AG04449 (cell line): ENCODE data around the gene PLEKHA8.

ENCODE experiments used
- CTCF ChIA-PET: fragments of 350-600 bp; formaldehyde crosslinking; extraction: SDS; loops from one replicate; lab custom pipeline; 2021; ENCODE audit warnings: antibody characterized with exemption; lab: Yijun Ruan, JAX
- POLR2A ChIA-PET: fragments of 400-600, 350-600 bp; formaldehyde crosslinking; extraction: SDS; loops from one replicate; lab custom pipeline; 2020; ENCODE audit warnings: antibody characterized with exemption, inconsistent platforms; lab: Yijun Ruan, JAX
- DNase-seq: peaks from one replicate; pipeline ENCODE4 v3.0.0-alpha.2; 2010; ENCODE audit warnings: low read depth, low spot score
- H3K4me3 ChIP-seq: 2 replicates; pipeline ENCODE4 v1.5.1; 2011; ENCODE audit warnings: low read depth, mild to moderate bottlenecking, control low read depth, low read length
- CTCF ChIP-seq: IDR thresholded peaks from one replicate; pipeline ENCODE4 v1.5.1; 2011; ENCODE audit warnings: mild to moderate bottlenecking, moderate library complexity, low read length, control low read depth, inconsistent platforms; ENCODE audit not compliant: insufficient read depth; ENCODE audit errors: missing control alignments

The PLEKHA8 gene

GRCh38 chr7:30146127-30146612 lies 118.0 kb downstream of the PLEKHA8 start:
- ChIA-PET CTCF (interaction anchor here (1.0 to 1.8 kb wide), 2 partner anchors 14 to 417 kb away, joined by 3 to 10 read pairs; no protein-coding TSS in a partner anchor), POLR2A (no interaction called here)
- no peak for DNase-seq
- no peak for TF ChIP-seq CTCF
- no peak overlapping the region for H3K4me3 ChIP-seq

- no peak overlapping the region for H3K4me3 ChIP-seq
- ChIA-PET CTCF (interaction anchor here (1.0 to 1.8 kb wide), 2 partner anchors 13 to 416 kb away, joined by 3 to 10 read pairs; no protein-coding TSS in a partner anchor), POLR2A (no interaction called here)
- TF ChIP-seq CTCF: no peak
- DNase-seq: no peak
Observed at GRCh38 chr7:30147223-30147622, 119.0 kb downstream of the PLEKHA8 start.

DNA sequence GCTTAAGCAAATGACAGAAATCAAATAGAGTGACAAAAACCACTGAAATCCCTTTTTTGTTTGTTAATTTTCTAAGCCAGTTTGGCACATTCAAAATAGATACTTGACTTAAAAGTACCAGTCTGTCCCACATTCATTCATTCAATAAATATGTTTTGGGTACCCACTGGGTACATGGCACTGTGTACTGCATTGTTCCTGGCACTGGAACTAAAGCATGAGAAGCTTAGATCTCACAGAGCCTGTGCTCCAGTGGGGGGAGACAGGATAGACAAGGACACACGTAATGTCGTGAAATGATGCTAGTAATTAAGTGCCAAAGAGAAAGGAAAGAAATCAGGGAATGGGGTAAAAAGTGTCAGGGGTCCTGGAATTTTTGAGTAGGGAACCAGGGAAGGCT lies 119.6 kb downstream of the PLEKHA8 start:
- ChIA-PET CTCF (interaction anchor here (1.8 to 2.7 kb wide), 2 partner anchors 13 to 19 kb away, joined by 7 to 10 read pairs; no protein-coding TSS in a partner anchor), POLR2A (interaction anchor here (0.7 kb wide), 1 partner anchor 14 kb away, joined by 3 read pairs; no protein-coding TSS in a partner anchor)
- DNase-seq: no peak
- no peak for TF ChIP-seq CTCF
- H3K4me3 ChIP-seq: no peak overlapping the region

GRCh38 chr7:30148426-30148825 lies 120.2 kb downstream of the PLEKHA8 start:
- H3K4me3 ChIP-seq: no peak overlapping the region
- ChIA-PET CTCF (interaction anchor here (0.7 to 2.7 kb wide), 3 partner anchors 12 to 18 kb away, joined by 3 to 7 read pairs (median 5); no protein-coding TSS in a partner anchor), POLR2A (interaction anchor here (0.7 kb wide), 1 partner anchor 13 kb away, joined by 3 read pairs; no protein-coding TSS in a partner anchor)
- no peak for TF ChIP-seq CTCF
- DNase-seq: no peak

- POLR2A ChIA-PET: no interaction called here
- CTCF ChIA-PET: interaction anchor here (0.7 to 2.7 kb wide), 3 partner anchors 12 to 17 kb away, joined by 3 to 7 read pairs (median 5); no protein-coding TSS in a partner anchor
- no peak for DNase-seq
- no peak for TF ChIP-seq CTCF
- H3K4me3 ChIP-seq: no peak overlapping the region
Observed at GRCh38 chr7:30148951-30149459, 120.8 kb downstream of the PLEKHA8 start.

DNA sequence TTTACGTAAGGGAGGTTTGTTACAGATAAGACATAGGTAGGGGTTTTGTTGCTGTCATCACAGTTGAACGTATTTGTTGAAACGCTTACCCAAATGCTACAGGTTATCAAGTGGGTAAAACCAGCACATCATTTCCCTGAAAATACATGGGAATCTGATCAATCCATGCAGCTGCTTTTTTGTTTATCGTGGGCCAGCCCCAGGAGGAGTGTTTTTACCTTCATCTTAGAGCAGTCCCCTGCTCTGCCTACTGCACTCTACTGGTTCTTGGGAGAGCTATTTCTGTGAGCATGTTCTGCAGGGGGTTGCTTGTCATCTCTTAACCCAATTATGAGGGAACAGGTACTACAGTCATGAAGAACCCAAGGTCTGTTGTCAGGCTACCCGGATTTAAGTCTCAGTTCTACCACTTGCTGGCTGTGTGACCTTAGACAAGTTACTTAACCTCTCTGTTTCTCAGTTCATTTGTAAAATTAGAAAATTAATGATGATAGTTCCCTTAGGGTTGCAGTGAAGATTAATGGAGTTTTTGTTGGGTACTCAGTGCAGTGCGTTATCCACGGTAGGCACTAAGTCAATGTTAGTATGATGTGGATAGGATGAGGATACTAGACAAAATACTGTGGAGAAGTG lies 121.5 kb downstream of the PLEKHA8 start:
- no peak for DNase-seq
- ChIA-PET CTCF (interaction anchor here (2.7 kb wide), 1 partner anchor 17 kb away, joined by 7 read pairs; no protein-coding TSS in a partner anchor), POLR2A (no interaction called here)
- no peak overlapping the region for H3K4me3 ChIP-seq
- TF ChIP-seq CTCF: no peak
